HG03354 (cell line): ENCODE results near the gene CLPTM1L.
"Not testable (repeated sequence)": the region's sequence is repeated elsewhere in the genome, so short reads cannot be mapped to it uniquely, and the experiment has no call there.

Source experiments
- ATAC-seq: cut with Tn5 transposase; IDR thresholded peaks from one replicate; pipeline ENCODE4 v1.9.1; 2021; ENCODE audit warnings: mild to moderate bottlenecking; ENCODE audit not compliant: unreplicated experiment, poor library complexity, severe bottlenecking

Gene CLPTM1L

DNA sequence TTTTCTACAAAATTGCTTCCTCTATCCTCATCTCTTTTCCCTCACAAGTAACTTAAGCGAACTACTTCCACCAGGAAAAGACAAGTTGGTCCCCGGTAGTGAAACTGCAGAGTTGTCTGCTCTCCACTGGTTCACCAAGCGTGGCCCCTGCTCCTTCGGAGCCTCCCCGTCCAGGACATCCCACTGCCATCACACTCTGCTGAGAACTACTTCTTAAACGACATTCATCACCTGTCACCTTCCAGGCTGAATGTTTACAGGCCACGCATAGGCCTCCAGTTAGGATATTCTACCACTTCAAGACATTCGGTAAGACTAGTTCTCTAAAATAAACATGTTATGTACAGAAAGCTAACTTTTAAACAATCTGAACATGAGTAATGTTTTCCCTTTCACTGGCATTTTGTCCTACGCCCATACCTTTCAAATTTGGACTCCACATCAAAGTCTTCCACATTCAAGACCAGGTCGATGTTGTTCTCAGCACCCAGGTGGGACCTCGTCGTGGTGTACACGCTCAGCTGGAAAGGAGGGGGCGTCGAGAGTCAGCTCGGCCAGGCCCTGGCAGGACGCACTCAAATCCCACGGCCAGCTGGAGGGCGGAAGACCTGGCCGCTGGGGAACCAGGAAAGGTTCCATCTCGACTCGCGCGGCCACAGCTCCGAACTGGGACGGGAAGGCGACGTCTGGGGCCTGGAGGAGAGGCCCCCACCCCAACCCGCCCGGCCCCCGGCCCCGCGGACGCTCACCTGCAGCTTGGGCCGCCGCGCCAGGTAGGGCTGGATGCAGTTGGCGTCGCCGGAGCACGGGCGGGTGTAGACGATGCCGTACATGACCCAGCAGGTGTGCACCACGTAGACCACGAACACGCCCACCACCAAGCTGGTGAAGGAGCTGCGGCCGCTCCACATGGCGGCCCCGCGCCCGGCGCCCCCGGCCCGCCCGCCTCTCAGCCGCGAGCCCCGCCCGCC is 683 bp downstream of the CLPTM1L start:
- ATAC-seq = peak; percentile 31

DNA sequence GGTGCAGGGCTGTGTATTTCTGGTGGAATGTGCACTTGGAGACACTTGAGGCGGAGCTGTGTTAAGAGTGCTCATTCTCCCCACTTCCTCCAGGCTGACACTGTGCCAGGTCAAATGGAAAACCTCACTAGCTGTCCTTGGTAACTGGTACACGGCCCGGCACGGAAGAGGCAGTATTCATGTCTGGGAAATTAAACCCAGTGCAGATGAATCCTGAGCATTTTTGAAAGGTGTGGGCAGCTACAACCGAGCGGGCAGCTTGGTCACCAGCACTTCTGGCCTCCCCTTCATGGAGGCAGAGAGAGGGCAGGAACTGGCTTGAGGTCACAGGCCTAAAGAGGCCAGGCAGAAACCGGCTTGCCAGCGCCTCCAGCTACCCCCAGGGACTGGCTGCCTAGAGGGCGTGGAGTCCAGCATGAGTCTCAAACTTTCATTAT is 1.6 kb downstream of the CLPTM1L start:
- no peak for ATAC-seq

DNA sequence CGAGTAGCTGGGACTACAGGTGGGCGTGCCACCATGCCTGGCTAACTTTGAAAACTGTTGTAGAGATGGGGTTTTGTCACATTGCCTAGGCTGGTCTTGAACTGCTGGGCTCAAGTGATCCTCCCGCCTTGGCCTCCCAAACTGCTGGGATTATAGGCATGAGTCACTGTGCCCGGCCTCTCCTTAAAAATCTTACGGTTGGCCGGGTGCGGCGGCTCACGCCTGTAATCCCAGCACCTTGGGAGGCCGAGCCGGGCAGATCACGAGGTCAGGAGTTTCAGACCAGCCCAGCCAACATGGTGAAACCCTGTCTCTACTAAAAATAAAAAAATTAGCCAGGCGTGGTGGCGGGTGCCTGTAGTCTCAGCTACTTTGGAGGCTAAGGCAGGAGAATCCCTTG is 2.2 kb downstream of the CLPTM1L start:
- ATAC-seq = not testable (repeated sequence)

DNA sequence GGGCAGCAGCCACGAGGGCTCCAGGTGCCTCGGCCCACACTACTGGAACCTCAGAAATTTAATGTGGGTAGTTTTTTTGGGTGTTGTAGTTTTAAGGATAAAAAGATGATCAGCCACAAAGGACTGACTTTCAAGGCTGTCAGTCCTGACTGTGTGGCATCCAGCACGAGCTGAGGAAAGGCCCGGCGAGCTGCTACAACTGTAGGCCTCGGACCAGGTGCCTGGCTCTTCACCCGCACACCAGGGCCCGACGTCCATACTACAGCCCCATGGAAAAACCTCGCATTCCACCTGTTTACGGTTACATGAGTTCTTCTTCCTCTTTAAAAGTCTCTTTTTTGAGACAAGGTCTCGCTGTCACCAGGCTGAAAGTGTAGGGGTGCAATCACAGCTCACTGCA is 2.6 kb downstream of the CLPTM1L start:
- ATAC-seq = no peak

DNA sequence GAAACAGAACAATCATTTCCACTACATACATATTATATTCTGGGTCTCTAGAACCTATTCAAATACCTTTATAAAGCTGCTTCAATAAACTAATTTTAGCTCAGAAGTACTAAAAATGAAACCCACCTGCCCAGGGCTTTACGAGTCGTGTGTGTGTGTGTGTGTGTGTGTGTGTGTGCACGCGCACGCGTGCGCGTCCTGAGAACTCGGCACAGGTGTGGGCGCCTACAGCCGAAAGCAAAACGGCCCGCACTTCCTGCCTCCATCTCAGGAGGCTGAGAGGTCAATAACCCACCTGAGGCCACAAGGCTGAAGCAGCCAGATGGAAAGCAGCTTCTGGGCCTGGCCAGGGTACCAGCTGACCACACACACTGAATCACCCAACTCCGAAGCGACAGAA is 3.0 kb downstream of the CLPTM1L start:
- ATAC-seq = no peak

DNA sequence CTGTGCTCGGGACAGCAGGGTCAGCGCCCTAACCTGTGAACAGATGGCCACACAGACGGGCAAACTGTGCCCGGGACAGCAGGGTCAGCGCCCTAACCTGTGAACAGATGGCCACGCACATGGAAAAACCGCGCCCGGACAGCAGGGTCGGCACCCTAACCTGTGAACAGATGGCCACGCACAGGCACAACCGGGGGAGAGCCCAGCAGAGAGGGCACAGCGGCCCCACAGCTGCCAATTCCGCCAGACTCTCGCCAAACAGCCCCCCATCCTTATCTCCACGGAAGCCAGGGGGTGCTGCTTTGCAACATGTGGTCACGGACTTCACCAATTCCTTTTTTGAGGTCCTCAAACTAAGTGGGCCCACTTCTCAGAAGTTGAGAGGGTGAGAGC is 5.1 kb downstream of the CLPTM1L start:
- ATAC-seq = not testable (repeated sequence)

DNA sequence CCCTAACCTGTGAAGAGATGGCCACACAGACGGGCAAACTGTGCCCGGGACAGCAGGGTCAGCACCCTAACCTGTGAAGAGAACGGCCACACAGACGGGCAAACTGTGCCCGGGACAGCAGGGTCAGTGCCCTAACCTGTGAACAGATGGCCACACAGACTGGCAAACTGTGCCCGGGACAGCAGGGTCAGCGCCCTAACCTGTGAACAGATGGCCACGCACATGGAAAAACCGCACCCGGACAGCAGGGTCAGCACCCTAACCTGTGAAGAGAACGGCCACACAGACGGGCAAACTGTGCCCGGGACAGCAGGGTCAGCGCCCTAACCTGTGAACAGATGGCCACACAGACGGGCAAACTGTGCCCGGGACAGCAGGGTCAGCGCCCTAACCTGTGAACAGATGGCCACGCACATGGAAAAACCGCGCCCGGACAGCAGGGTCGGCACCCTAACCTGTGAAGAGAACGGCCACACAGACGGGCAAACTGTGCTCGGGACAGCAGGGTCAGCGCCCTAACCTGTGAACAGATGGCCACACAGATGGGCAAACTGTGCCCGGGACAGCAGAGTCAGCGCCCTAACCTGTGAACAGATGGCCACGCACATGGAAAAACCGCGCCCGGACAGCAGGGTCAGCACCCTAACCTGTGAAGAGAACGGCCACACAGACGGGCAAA is 5.6 kb downstream of the CLPTM1L start:
- ATAC-seq = not testable (repeated sequence)

DNA sequence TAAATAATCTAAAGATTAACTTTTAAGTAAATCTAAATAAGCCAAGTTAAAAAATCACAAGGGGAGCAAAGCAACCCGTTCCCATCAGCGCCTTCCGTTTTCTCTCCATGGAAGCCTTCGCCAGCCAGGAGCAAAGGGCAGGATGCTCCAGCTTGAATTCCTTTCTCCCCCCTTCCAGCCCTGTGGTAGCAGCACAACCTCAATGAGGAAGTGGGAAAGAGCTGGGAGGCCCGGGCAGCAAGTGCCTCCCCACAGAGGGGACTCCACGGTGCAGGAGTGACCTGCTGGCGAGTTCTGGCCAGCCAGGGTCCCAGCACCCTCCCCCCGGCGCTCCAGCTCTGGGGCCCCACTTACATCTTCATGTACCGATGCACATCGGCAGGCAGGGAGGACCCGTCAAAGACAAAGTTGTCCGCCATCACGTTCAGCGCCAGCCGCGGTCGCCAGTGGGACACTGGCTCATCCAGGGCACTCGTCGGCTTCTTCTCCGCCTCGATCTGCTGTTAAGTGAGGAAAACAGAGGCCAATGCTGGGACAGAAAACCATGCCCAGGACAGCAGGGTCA is 6.3 kb downstream of the CLPTM1L start:
- ATAC-seq = no peak

DNA sequence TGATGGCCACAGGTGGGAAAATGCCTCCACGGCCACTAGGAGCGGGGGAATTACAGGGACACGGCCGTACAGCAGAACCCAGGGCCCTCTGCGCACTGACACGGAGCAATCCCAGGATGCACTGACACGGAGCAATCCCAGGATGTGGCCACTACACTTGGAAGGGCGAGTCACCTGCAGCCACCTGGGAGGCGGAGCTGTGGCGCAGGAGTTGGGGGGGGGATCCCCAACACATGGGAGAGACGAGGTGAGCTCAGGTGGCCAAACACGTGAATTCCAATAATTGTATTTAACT is 6.8 kb downstream of the CLPTM1L start:
- no peak for ATAC-seq

DNA sequence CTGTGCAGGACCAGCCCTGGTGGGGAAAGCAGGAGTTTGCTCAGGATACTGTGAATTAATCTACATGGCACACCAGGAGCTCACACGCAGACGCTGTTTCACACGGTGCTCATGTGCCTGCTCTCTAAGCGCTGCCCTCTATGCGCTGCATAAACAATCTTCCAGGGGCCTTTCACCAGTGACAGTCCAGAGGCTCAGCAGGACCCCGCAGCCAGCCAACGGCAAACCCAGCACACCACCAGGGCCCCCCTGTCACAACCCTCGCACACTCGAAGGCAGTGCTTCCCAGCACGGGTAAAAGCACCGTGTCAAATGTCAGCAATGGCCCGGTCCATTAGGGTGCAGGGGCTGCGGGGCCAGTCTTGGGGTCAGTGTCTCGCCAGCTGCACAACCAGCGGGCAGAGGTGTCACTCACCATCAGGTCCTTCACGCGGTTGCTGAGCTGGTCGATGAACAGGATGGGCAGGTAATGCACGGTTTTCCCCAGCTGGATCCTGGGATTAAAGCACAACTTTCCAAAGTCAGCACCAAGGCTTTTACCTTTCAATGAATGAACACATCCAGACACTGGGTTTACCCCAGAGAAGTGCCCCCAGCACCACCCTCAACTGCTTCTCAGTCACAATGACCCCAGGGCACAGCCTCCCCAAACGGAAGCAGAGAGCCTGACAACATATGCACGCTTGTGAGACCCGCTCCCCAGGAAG is 7.3 kb downstream of the CLPTM1L start:
- ATAC-seq = no peak

DNA sequence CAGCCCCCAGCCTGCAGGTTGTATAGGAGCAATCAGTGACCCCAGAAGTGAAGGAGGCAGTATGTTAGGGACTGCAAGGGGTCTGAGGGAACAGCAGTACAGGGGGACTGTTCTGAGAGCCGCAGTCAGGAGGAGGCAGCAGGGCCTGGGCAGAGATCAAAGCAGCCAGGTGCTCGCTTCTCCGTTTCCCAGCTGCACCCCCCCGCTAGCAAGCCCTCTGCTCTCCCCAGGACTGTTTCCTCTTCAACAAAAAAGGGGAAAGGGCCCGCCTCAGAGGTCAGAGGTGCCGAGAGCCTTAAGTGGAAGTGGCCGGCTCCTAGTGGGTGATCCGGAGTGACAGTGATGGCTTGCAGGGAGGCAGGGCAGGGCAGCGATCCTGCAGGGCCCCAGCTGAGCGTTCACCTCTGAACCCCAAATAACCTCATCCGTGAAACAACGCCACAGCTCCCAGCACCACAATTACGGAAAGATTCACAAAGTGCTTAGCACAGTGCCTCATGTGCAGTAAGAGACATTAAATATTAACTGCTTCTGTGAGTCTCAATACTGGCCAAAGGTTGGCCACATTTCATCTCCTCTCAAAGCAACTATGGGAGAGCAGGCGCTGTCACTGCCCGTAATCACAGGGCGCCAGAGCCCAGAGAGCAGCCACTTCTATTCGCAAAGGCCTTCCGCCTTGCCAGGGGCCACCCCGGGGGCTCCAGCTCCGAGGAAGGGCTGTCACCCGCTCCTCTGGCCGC is 8.0 kb downstream of the CLPTM1L start:
- ATAC-seq = no peak

DNA sequence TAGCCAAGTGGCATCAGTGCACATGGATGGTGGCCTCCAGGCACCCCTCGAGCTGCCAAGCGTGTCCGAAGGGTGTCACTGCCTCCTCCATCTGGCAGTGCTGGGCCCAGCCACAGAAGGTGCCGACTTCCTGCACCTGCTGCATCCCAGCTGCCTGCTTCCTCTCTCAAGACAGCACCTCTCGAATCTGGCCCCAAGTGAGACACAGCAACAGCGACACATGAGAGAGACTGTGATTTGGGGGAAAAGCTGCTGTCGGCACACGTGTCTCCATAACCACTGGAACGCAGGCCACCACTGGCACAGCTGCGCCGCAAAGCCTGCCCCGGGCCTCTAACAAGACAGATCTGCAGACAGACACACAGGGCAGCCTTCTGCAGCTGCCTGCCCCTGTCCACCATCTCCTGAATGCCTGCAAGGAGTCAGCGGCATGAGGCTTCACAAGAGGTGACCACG is 8.8 kb downstream of the CLPTM1L start:
- ATAC-seq = no peak

DNA sequence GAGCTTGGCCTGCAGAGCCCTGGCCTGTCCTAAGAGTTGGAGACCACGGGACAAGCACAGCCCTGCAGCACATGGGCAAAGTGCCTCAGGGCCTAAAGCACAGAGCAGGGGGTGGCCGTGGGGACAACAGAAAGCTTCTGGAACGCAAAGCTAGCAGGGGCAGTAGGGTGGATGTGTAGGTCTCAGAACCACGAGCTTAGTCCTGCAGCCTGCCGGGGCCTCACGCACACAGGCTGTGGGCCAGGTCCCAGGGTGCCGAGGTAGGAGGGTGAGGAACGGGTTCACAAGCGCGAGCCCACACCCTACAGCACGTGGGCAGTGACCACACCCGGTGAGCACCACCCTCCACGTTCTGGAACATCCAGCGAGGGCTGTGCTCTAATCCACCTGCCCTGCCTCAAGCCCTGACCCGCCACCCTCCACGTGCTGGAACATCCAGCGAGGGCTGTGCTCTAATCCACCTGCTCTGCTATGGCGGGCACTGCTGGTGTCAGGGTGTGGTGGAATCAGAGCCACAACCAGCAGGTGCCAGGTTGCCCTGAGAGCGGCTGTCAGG is 9.3 kb downstream of the CLPTM1L start:
- no peak for ATAC-seq

DNA sequence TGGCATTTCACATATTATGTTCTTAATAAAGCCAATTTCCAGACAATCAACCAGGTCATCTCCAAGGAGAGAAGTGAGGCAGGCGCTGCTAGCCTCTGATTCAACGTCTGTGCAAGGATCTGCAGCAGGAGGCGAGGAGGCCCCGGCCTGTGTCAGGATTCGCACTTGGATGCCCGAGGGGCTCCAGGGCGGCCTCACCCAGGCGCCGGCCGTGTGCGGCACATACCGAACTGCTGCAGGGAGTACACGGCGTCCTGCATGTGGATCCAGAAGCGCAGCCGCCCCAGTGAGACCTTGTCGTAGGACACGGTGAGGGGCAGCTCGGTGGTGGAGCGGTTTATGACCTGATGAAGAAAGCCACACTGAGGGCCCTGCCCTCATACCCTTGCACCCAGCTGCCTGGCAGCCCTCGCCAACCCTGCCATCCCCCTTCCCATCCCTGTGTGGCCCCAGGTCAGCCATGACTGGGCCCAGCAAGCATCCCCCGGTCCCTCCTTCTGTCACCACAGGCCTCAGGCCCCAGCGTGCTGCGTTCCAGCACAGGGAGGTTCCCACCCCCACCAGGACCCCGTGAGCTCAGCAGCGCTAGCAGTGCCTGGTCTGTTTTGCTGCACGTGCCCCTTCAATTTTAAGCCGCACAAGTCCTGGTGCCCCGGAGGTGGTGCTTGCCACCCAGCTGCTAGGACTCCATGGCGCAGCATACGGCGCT is 9.9 kb downstream of the CLPTM1L start:
- no peak for ATAC-seq

DNA sequence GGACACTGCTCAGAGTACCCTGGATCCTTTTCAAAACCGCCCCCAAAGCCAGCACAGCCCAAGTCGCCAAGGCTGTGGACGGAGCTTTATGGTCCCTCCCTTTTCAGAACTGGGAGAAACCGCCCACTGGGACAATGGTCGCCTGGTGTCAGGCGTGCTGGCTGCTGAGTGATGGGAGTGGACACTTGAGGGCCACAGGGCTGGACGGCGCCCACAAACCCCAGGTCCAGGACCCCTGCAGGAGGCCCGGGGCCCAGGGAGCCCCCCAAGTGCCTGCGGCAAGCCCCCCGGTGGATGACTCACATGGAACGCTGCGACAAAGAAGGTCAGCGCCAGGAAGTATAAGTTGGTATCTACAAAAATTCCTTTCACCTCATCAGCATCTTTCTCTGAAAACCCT is 10.9 kb downstream of the CLPTM1L start:
- no peak for ATAC-seq

DNA sequence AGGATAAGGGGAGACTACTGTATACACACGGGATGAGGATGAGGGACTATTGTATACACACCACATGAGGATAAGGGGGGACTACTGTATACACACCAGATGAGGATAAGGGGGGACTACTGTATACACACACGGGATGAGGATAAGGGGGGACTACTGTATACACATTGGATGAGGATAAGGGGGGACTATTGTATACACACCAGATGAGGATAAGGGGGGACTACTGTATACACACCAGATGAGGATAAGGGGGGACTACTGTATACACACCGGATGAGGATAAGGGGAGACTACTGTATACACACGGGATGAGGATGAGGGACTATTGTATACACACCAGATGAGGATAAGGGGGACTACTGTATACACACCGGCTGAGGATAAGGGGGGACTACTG is 11.6 kb downstream of the CLPTM1L start:
- ATAC-seq = not testable (repeated sequence)

DNA sequence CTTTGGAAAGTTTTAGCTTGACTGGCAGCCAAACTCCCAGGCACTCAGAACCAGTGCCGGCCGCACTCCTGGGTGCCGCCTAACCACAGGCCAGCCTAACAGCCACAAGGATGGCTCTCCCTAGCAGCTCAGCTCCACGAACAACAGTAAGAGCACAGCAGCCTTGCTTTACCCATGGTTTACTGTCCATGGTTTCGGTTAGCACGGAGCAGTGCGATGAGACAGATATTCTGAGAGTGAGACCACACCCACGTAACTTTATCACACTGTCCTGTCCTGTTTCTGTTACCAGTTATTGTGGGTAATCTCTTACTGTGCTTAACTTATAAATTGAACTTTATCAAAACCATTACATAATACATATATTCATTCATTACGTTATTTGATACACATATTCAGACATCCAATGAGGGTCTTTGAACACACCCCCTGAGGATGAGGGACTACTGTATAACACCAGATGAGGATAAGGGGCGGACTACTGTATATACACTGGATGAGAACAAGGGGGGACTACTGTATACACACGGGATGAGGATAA is 12.4 kb downstream of the CLPTM1L start:
- ATAC-seq = no peak

DNA sequence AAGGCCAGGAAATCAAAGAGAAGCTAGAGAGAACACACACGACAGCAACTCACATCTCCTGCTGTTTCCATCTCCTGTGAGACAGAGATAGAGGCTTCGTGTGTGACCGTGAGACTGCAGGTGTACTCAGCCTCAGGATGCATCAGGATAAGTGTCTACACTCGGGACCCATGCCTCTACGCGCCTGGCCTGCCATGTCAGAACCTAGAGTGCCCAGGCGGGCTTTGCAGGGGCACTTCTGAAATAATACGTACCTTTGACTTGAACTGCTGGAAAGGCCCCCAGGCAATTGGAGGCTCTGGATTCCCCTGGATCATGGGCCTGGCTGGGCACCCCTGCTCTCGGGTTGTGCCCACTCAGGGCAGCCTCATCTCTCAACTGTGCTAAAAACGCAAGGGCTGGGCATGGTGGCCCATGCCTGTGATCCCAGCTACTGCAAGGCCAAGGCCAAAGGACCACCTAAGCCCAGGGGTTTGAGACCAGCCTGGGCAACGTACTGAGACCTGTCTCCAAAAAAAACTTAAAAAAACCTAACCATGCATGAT is 13.0 kb downstream of the CLPTM1L start:
- ATAC-seq = no peak
